OCI-LY3 (cell line): ENCODE measurements around the gene XPO1.

ENCODE experiments used
- EZH2phosphoT487 ChIP-seq: fragments of 200-600 bp; shearing (Covaris generic); IDR thresholded peaks from 2 replicates; pipeline ENCODE4 v1.6.1; 2018; ENCODE audit warnings: antibody characterized with exemption, mixed run types, low read depth
- TF ChIP-seq, protein P1 (sequence below): fragments of 200-600, 300-600 bp; sonication (generic); IDR thresholded peaks from 2 replicates; pipeline ENCODE4 v1.5.1; 2014; ENCODE audit warnings: antibody characterized with exemption, low read length, low read depth

DNA sequence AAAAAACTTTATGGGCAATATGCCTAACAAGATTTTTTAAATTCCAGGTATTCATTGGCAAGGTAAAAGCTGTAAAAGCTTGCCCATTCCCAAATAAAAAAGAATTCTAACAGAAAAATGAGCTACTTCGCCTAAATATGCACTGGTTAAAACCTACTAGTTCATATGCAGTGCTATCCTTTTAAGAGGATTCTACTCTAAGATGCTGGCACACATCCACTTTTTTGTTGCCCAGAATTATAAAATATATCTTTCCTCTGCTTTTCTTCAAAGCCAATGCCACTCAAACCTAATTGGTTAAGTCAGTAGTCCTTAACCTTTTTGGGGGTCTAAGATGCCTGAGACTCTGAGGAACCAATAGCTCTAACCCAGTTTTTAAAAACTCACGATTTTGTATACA, 3.2 kb downstream of the XPO1 start:
- TF ChIP-seq, protein P1, sequence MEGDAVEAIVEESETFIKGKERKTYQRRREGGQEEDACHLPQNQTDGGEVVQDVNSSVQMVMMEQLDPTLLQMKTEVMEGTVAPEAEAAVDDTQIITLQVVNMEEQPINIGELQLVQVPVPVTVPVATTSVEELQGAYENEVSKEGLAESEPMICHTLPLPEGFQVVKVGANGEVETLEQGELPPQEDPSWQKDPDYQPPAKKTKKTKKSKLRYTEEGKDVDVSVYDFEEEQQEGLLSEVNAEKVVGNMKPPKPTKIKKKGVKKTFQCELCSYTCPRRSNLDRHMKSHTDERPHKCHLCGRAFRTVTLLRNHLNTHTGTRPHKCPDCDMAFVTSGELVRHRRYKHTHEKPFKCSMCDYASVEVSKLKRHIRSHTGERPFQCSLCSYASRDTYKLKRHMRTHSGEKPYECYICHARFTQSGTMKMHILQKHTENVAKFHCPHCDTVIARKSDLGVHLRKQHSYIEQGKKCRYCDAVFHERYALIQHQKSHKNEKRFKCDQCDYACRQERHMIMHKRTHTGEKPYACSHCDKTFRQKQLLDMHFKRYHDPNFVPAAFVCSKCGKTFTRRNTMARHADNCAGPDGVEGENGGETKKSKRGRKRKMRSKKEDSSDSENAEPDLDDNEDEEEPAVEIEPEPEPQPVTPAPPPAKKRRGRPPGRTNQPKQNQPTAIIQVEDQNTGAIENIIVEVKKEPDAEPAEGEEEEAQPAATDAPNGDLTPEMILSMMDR: no peak
- no peak for TF ChIP-seq EZH2phosphoT487
